IPS-18a (cell line): Measurements from ENCODE around the gene DLGAP4.
A peak's percentile ranks its signal among the peaks of the same experiment; 100 is the strongest.

Experiments
- H3K27ac ChIP-seq: one replicate; pipeline ENCODE4 v1.5.1; 2013; ENCODE audit warnings: low read length
- H3K27me3 ChIP-seq: one replicate; pipeline ENCODE4 v1.6.1; 2013; ENCODE audit warnings: mild to moderate bottlenecking, low read length; ENCODE audit not compliant: control insufficient read depth, insufficient read depth
- H3K36me3 ChIP-seq: one replicate; pipeline ENCODE4 v1.6.1; 2013; ENCODE audit warnings: low read depth, low read length; ENCODE audit not compliant: control insufficient read depth
- H3K4me1 ChIP-seq: one replicate; pipeline ENCODE4 v1.6.1; 2013; ENCODE audit warnings: low read depth, low read length; ENCODE audit not compliant: control insufficient read depth
- H3K4me3 ChIP-seq: one replicate; pipeline ENCODE4 v1.5.1; 2013; ENCODE audit warnings: low read length
- H3K9ac ChIP-seq: one replicate; pipeline ENCODE4 v1.6.1; 2013; ENCODE audit warnings: mild to moderate bottlenecking, low read length, moderate library complexity
- H3K9me3 ChIP-seq: one replicate; pipeline ENCODE4 v1.6.1; 2013; ENCODE audit warnings: low read depth, low read length; ENCODE audit not compliant: control insufficient read depth

The DLGAP4 gene

DNA sequence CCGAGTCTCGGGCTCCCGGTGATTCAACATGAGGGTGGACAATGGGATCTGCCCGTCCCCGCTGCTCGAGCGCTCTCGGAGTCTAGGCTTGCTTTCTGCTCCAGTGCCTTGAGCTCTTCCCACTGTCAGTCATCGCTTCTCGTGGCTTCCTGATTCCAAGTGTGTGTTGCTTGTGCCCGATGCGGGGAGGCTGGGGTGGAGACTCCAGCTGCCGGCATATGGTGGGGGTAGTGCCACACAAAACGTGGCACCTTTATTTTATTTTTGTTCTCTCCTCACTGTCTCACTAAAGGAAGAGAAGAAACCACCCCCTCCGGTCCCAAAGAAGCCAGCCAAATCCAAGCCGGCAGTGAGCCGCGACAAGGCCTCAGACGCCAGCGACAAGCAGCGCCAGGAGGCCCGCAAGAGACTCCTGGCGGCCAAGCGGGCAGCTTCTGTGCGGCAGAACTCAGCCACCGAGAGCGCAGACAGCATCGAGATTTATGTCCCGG lies 220.4 kb downstream of the DLGAP4 start:
- no peak overlapping the region for H3K4me3 ChIP-seq
- H3K27ac ChIP-seq: no peak overlapping the region
- peaks cover 35% of the 10 kb centered on the region for H3K36me3 ChIP-seq
- no peak overlapping the region for H3K9ac ChIP-seq
- H3K27me3 ChIP-seq: no peaks in the 10 kb centered on the region
- no peaks in the 10 kb centered on the region for H3K9me3 ChIP-seq
- no peaks in the 10 kb centered on the region for H3K4me1 ChIP-seq

DNA sequence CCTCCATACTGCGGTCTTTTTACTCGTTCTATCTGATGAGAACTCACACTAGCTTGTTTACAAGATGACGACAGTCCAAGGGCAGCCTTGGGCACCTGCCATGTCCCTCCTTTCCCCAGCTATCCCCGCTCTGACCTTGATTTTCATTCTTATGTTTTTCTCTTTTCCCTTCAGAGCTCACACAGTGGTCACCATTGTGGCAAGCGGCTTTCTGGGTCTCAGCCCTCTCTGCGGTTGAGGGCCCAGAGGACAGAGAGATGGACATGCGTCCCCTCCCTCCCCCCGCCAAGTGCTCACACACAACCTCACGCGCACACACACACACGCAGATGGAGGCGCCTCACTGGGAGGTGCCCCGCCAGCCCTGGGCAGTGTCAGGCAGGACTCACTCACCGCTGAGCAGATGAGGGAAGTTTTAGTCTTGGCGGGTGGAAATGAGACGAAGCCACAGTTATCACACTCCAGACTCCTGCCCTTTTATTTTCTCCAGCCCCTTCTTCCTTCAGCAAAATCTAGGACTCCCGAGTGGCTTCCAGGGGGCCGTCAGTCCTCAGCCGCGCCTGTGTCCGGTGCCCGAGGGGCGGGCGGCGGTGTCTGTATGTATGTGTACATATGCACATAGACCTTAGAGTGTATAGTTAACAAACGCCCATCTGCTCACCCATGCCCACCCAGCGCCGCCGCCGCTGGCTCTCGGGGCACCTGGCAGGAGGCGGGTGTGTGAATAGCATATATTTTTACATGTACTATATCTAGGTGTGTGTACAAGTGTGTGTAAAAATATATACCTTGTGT lies 221.4 kb downstream of the DLGAP4 start:
- Histone ChIP-seq H3K4me1 (no peaks in the 10 kb centered on the region), H3K9me3 (no peaks in the 10 kb centered on the region), H3K27me3 (no peaks in the 10 kb centered on the region), H3K4me3 (no peak overlapping the region), H3K27ac (no peak overlapping the region), H3K36me3 (peaks cover 30% of the 10 kb centered on the region), H3K9ac (no peak overlapping the region)

DNA sequence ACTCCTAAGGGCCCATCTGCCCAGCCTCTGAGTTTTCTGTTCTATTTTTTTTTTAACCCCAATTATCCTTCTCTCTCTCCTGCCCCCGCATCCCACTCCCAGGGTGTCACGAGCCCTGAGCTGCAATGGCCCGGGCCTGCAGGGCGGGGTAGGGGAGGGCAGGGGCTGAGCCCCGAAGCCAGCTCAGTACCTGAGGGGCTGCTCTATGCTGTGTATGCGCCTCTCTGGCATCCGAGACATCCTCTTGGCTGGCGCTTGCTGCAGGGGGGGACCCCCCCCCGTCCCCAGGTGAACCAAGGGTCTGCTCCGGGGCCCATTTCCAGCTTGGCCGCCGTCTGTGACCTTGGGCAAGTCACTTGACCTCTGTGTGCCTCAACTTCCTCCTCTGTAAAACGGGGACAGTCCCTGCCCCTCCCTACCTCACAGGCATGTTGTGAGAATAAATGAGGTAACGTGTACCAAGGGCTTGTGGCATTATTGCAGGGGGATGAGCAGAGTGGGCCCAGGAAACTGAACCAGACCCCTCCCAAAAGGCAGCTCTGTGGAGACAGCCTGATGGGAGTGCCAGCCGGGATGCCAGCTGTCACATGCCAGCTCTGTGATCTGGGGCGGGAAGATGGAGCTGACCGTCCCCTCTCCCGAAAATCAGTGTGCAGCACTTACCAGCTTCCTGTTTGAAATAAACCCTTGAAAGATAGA lies 222.2 kb downstream of the DLGAP4 start:
- Histone ChIP-seq H3K4me3 (no peak overlapping the region), H3K27me3 (no peaks in the 10 kb centered on the region), H3K27ac (no peak overlapping the region), H3K9ac (no peak overlapping the region), H3K4me1 (no peaks in the 10 kb centered on the region), H3K9me3 (no peaks in the 10 kb centered on the region), H3K36me3 (peaks cover 30% of the 10 kb centered on the region)

DNA sequence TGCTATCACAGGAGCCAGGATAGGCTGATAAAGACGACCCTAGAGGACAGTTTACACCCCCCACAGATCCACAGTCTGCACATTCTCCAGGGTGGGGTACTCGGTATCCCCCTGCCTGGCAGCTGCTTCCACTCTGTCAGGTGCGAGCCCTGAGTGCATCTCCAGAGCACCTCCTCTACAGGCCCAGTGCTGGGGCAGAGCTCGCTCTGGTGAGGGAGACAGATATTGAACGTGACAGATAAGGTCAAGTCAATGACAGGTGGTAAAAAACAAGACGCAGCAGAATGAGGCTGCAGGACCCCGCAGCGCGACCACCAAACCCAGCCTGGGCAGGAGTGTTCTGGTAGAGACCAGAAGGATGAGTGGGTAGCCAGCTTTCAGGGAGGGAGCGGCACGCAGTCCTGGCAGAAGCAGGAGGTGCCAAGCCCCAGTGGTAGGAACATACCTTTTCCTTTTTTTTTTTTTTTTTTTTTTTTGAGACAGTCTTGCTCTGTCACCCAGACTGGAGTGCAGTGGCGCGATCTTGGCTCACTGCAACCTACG lies 222.8 kb downstream of the DLGAP4 start:
- Histone ChIP-seq H3K27ac (no peak overlapping the region), H3K9ac (no peak overlapping the region), H3K36me3 (peaks cover 28% of the 10 kb centered on the region), H3K27me3 (no peaks in the 10 kb centered on the region), H3K4me1 (no peaks in the 10 kb centered on the region), H3K4me3 (no peak overlapping the region), H3K9me3 (no peaks in the 10 kb centered on the region)

DNA sequence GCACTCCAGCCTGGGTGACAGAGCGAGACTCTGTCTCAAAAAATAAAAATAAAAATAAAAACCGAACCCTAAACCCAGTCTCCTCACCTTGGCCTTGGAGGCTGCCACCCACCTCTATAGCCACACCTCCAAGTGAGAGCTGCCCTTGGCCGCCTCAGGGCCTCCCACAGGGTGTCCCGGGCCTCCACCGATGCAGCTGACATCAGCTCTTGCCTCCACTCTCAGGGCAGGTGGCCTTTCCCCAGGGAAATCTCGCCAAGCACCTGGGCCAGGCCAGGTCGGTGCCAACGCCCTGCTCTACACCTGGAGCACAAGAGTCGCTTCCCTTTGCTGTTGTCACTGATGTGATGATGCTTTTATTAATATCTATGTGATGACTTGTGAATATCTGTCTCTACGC lies 226.2 kb downstream of the DLGAP4 start:
- no peaks in the 10 kb centered on the region for H3K4me1 ChIP-seq
- H3K27ac ChIP-seq: no peak overlapping the region
- no peak overlapping the region for H3K4me3 ChIP-seq
- no peak overlapping the region for H3K9ac ChIP-seq
- H3K9me3 ChIP-seq: no peaks in the 10 kb centered on the region
- no peaks in the 10 kb centered on the region for H3K27me3 ChIP-seq
- peaks cover 3% of the 10 kb centered on the region for H3K36me3 ChIP-seq

DNA sequence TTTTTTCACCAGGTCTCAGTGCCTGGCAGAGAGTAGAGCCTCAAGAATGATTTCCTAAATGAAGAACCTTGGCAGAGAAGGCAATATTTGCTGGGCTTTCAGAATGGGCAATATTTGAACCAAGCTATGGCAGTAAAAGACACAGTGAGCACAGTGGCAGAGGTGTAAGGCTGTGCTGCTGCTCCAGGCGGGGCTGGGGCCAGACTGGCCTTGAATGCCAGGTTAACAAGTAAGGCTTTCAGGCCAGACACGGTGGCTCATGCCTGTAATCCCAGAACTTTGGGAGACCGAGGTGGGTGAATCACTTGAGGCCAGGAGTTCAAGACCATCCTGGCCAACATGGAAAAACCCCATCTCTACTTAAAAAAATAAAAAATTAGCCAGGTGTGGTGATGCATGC lies 226.7 kb downstream of the DLGAP4 start:
- H3K4me1 ChIP-seq: no peaks in the 10 kb centered on the region
- H3K9ac ChIP-seq: no peak overlapping the region
- no peak overlapping the region for H3K27ac ChIP-seq
- H3K27me3 ChIP-seq: no peaks in the 10 kb centered on the region
- no peaks in the 10 kb centered on the region for H3K36me3 ChIP-seq
- H3K9me3 ChIP-seq: no peaks in the 10 kb centered on the region
- no peak overlapping the region for H3K4me3 ChIP-seq

DNA sequence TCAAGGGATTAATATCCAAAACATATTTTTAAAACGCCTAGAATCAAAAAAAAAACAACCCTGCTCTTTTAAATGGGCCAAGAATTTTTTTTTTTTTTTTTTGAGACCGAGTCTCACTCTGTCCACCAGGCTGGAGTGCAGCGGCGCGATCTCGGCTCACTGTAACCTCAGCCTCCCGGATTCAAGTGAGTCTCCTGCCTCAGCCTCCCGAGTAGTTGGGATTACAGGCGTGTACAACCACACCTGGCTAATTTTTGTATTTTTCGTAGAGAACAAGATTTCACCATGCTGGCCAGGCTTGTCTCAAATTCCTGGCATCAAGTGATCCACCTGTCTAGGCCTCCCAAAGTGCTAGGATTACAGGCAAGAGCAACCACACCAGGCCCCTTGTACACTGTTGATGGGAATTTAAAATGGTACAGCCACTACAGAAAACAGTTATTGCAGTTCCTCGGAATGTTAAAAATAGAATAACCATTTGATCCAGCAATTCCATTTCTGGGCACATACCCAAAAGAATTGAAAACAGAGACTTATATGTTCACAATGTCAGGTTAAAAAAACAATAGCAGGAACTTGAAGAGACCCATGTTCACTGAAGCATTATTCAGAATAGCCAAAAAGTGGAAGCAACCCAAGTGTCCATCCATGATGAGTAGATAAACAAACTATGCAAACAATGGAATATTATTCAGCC lies 232.0 kb downstream of the DLGAP4 start:
- H3K9me3 ChIP-seq: no peaks in the 10 kb centered on the region
- no peak overlapping the region for H3K4me3 ChIP-seq
- no peaks in the 10 kb centered on the region for H3K36me3 ChIP-seq
- H3K27me3 ChIP-seq: no peaks in the 10 kb centered on the region
- no peak overlapping the region for H3K27ac ChIP-seq
- H3K4me1 ChIP-seq: peaks cover 7% of the 10 kb centered on the region
- H3K9ac ChIP-seq: no peak overlapping the region

DNA sequence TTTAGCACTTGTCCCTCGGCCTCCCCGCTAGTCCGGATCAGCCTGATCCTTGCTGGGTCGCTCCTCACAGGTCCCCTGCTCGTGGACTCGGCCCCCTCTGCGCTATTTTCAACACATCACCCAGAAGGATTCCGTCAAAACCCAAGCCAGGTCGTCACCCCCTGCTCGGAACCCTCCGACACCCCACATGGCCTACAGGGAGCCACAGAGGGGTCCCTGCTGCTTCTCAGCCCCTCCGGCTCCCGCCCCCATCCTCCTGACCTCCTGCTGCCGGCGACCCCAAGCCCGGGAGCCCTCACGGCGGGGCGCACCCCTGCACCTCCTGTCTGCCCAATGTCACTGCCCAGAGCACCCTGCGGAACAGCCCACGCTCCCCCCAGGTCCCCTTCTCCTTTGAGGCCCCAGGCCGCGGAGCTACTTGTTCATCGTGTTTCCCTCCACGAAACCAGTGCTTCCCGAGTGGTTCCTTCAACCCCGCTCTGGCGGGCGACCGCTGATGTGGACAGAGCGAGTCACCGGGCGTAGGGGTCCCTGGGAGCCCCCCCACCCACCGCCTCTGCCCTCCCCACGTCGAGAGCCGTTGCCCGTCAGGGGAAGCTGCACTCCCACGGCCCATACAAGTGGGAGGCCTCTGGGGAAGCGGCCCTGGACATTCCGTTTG lies 234.5 kb downstream of the DLGAP4 start:
- H3K4me1 ChIP-seq: peaks cover 7% of the 10 kb centered on the region
- no peaks in the 10 kb centered on the region for H3K27me3 ChIP-seq
- H3K9me3 ChIP-seq: no peaks in the 10 kb centered on the region
- H3K27ac ChIP-seq: no peak overlapping the region
- no peaks in the 10 kb centered on the region for H3K36me3 ChIP-seq
- peak overlapping the region; percentile 69 for H3K9ac ChIP-seq
- peak overlapping the region; percentile 75 for H3K4me3 ChIP-seq

DNA sequence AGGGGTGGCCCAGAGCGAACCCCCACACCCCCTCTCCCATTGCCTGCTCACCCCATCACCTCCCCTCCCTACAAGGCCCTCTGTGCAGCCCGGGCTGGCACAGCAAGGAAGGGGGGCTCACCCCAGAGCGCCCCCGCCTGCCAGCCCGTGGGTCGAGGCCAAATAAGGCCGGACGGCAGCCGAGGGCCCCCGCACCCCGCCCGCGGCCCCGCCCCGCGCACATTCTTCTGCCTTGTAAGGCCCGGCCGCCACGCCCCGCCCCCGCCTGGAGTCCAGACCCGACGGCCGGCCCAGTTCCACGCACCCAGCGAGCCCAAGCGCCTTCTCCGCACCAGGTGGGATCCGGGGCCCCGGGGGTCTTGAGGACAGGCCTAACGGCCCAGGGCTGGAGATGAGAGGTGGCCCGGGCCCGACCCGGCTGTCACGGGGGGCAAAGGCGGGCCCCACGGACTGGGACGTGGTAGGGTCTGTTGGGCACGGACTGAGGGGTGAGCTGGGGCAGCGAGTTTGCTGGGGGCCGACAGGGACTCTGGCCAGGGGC lies 235.2 kb downstream of the DLGAP4 start, which contains the start of gene MYL9:
TSS of gene MYL9 (plus strand) at position 293 of the 541 bp plus-strand sequence. CDS start 3,366 bp downstream, outside the sequence.
- Histone ChIP-seq H3K27ac (no peak within 1 kb of the TSS), H3K27me3 (no peaks in the 10 kb centered on the region), H3K4me1 (peaks cover 7% of the 10 kb centered on the region), H3K36me3 (peaks cover 3% of the 10 kb centered on the region), H3K9ac (peak within 1 kb of the TSS; percentile 69), H3K4me3 (peak within 1 kb of the TSS; percentile 75), H3K9me3 (no peaks in the 10 kb centered on the region)

DNA sequence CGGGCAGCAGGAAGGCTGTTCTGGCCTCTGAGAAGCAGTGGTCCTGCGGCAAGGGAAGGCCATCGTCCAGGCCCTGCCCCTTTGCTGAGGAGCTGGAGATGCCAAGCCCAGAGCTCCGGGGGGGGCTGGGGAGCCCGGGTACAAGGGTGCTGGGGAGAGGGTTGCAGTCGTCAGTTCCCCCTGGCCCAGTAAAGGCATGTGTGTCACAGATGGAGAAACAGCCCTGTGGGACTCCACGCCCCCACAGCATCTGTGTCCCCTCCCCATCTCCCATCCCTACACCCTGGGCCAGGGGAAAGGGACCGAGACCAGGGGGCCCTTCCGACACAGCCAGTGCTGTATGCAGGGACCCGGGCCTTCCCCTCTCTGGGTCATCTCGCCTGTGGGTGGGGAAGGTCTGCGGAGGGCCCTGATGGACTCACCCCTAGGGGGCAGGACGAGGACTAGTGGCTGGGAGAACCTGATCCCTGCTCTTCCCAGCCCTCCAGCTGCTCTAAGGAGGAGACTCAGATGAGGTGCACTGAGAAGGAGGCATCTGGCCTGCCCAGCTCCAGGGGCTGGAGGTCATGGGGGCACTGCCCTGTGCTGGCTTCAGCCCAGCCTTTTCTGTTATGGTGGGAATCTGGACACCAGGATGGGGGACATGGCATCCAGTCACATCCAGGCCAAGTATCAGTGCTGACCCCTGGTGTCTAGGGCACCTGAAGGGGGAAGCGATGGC lies 235.8 kb downstream of the DLGAP4 start:
- peak overlapping the region; percentile 75 for H3K4me3 ChIP-seq
- peak overlapping the region; percentile 69 for H3K9ac ChIP-seq
- H3K27ac ChIP-seq: no peak overlapping the region

More for the DNA sequence above, 235.8 kb downstream of the DLGAP4 start:
- peaks cover 4% of the 10 kb centered on the region for H3K36me3 ChIP-seq
- H3K27me3 ChIP-seq: no peaks in the 10 kb centered on the region
- H3K9me3 ChIP-seq: no peaks in the 10 kb centered on the region
- peaks cover 7% of the 10 kb centered on the region for H3K4me1 ChIP-seq
